GM19351 (cell line): ENCODE measurements around the gene SAP25.
"Not testable (repeated sequence)": the region's sequence is repeated elsewhere in the genome, so short reads cannot be mapped to it uniquely, and the experiment has no call there.

ENCODE experiments used
- ATAC-seq: cut with Tn5 transposase; IDR thresholded peaks from one replicate; pipeline ENCODE4 v1.9.1; 2021; ENCODE audit warnings: mild to moderate bottlenecking, moderate library complexity; ENCODE audit not compliant: unreplicated experiment

Gene SAP25

GRCh38 chr7:100538654-100539435 lies 34.9 kb downstream of the SAP25 start, which contains the start of gene AGFG2:
TSS of gene AGFG2 (plus strand) at chr7:100539203. CDS start at chr7:100539347, 144 bp downstream.
- peak; percentile 92 for ATAC-seq

- ATAC-seq: peak; percentile 4
These were observed 35.4 kb downstream of the SAP25 start for GRCh38 chr7:100538348-100538653.

GRCh38 chr7:100536695-100537094 lies 37.0 kb downstream of the SAP25 start:
- not testable (repeated sequence) for ATAC-seq

GRCh38 chr7:100535982-100536381 lies 37.7 kb downstream of the SAP25 start:
- not testable (repeated sequence) for ATAC-seq

- ATAC-seq: no peak
These were observed 41.3 kb downstream of the SAP25 start for GRCh38 chr7:100532165-100533022.

GRCh38 chr7:100528108-100528866 lies 45.4 kb downstream of the SAP25 start:
- not testable (repeated sequence) for ATAC-seq

GRCh38 chr7:100523192-100523591 lies 50.5 kb downstream of the SAP25 start:
- ATAC-seq: not testable (repeated sequence)
